Mucosa of gallbladder (tissue), 1 donor: ENCODE measurements around the gene ADAMTS7. TPM values are rescaled to one million over a fixed set of nuclear protein-coding genes. Genes with fewer than 3 reads are reported as not detected.
"Not testable (repeated sequence)": the region's sequence is repeated elsewhere in the genome, so short reads cannot be mapped to it uniquely, and the experiment has no call there.

Experiments used
- DNase-seq: peaks from one replicate; pipeline ENCODE4 v3.0.0-alpha.2; 2020; ENCODE audit warnings: low spot score
- total RNA-seq: library from RNA; stranded (reverse); gene quantifications from one replicate; pipeline ENCODE4 v1.2.1, GENCODE V29; 2021
- donor health status: DM: no; HTN: no; CAD: no.

Gene ADAMTS7, protein sequence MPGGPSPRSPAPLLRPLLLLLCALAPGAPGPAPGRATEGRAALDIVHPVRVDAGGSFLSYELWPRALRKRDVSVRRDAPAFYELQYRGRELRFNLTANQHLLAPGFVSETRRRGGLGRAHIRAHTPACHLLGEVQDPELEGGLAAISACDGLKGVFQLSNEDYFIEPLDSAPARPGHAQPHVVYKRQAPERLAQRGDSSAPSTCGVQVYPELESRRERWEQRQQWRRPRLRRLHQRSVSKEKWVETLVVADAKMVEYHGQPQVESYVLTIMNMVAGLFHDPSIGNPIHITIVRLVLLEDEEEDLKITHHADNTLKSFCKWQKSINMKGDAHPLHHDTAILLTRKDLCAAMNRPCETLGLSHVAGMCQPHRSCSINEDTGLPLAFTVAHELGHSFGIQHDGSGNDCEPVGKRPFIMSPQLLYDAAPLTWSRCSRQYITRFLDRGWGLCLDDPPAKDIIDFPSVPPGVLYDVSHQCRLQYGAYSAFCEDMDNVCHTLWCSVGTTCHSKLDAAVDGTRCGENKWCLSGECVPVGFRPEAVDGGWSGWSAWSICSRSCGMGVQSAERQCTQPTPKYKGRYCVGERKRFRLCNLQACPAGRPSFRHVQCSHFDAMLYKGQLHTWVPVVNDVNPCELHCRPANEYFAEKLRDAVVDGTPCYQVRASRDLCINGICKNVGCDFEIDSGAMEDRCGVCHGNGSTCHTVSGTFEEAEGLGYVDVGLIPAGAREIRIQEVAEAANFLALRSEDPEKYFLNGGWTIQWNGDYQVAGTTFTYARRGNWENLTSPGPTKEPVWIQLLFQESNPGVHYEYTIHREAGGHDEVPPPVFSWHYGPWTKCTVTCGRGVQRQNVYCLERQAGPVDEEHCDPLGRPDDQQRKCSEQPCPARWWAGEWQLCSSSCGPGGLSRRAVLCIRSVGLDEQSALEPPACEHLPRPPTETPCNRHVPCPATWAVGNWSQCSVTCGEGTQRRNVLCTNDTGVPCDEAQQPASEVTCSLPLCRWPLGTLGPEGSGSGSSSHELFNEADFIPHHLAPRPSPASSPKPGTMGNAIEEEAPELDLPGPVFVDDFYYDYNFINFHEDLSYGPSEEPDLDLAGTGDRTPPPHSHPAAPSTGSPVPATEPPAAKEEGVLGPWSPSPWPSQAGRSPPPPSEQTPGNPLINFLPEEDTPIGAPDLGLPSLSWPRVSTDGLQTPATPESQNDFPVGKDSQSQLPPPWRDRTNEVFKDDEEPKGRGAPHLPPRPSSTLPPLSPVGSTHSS (N-terminal part only)
- total RNA-seq = 13.8 TPM

DNA sequence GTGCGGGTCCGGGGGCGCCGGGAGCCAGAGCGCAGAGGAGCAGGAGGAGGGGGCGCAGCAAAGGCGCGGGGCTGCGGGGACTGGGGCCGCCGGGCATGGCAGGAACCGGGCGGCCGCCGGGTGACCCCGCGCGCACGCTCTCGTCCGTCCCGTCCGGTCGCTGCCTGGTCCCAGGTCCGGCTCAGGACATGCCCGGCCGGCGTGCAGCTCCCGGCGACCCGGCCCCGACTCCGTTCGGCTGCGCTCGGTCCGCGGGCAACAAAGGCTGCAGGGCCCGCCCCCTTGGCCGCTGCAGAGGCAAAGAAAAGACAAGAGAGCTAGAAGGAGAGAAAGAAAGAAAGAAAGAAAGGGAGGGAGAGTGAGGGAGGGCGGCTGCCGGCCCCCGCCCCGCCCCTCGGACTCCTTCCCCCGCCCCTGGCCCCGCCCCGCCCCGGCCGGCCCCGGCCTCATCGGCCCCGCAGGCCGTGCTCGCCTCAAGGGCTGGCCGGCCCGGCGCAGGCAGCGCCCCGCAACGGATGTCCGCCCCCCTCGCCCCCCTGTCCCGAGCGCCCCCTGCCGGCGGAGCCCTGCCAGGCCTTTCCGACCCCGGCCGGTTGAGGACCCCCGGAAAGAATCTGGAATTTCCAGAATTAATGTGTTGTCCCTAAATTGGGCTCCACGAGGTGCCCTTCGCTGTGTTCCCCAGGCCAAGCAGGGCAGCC lies at the start of gene ADAMTS7:
TSS of gene ADAMTS7 (minus strand) at position 341 of the 701 bp plus-strand sequence. CDS start at position 97, 244 bp downstream.
- DNase-seq = peak; percentile 55

DNA sequence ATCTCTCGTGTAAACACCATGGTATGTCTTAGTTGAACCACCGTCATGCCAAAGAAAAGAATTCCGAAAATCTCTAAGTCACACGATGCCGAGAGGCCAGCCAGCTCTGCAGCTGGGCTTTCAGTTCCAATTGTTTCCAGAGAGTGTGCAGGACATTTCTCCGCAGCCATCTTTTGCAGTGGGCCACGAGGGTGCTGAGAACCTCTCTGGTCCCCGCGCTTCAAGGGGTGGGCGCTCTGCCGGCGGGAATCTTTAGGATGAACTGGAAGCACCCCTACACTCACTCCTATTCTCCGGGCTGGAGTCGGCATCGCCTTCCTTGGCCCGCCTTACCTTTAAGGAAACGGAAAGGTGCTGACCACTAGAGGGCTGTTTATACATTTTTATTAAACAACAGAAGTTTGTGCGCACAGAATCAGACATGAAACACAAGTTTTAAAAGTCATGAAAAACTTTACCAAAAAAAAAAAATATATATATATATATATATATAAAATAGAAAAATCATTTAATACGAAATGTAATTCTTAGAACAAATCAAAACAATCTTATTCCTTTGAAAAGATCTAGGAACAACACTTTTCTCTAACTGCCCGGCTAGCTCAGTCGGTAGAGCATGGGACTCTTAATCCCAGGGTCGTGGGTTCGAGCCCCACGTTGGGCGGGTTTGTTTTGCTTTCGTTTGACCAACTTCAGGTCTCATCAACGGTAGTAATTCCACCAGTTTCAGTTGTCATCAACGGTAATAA lies 48.9 kb upstream of the ADAMTS7 start:
- peak; percentile 66 for DNase-seq

DNA sequence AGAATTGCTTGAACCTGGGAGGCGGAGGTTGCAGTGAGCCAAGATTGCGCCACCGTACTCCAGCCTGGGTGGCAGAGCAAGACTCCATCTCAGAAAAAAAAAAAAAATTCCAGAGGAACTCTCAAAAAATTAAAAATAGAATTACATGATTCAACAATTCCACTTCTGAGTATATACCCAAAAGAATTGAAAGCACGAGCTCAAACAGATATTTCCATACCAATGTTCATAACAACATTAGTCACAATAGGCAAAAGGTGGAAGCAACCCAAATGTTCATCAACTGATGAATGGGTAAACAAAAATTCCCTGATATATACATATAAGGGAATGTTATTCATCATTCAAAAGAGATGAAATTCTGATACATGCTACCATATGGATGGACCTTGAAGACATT lies 44.5 kb upstream of the ADAMTS7 start:
- no peak for DNase-seq

DNA sequence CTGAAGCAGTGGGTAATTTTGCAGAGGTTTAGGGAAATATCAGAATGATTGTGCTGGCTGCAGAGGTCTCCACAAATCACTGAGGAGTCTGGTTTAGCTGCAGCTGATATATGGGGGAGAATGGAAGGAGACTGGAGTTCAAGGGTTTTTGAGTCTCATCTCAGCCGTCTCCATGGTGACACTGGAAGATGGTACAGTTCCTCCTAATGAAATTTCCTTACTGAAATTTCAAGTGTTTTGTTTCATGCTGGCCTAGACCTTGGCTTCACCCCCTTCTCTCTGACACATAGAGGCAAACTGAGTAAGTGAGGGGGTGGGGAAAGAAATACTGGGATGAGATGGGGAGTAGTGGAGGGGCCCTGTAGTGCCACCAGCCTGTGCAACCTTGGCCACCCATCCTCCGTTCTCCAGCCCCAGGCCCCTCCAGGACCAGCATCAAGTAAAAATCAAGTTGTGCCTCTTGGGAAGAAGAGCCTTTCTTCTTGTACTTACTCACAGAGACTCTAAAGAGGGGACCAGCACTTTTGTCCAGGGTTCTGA lies 43.6 kb upstream of the ADAMTS7 start:
- no peak for DNase-seq

DNA sequence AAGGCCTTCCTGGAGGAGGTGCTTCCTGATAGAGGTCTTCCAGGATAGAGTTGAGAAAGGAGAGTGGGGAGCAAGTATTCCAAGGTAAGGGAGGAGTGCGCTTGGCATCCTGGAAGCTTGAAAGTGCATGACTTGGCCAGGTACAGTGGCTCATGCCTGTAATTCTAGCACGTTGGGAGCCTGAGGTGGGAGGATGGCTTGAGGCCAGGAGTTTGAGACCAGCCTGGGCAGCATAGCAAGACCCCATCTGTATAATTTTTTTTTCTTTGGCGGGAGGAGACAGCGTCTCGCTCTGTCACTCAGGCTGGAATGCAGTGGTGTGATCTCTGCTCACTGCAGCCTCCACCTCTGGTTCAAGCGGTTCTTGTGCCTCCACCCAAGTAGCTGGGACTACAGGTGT lies 42.2 kb upstream of the ADAMTS7 start:
- no peak for DNase-seq

DNA sequence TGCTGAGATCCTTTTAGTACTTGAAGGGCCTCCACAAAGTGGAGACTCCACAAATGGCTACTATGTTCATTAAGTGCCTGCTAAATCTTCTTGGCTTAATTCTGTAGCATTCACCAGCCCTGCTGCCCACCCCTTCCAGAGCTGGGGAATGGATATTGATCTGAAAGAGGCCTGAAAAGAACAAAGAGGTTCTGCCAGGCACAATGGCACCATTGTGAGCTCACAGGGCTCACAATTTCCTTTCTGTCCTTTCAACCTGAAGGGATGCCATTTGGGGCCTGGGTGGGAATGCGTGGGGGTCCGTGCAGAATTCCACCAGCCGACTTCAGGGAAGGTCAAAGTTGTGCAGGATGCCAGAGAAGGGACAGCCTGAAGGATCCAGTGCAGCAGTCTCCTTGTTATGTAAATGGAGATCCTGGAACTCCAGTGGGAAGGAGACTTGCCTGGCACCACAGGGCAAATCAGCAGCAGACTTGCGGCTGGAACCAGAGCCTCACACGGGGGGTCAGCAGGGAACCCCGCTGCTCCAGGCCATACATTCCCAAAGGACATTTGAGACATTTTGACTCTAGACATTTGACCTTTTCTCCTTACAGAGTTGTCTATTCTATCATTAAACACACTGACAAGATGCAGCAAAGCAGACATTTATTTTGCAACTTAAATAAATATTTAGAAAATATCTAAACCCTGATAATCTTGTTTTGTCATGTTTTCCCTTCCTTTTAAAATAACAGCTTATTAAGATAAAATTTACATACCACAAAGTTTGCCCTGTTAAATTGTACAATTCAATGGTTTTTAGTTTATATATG lies 39.9 kb upstream of the ADAMTS7 start:
- DNase-seq = no peak

DNA sequence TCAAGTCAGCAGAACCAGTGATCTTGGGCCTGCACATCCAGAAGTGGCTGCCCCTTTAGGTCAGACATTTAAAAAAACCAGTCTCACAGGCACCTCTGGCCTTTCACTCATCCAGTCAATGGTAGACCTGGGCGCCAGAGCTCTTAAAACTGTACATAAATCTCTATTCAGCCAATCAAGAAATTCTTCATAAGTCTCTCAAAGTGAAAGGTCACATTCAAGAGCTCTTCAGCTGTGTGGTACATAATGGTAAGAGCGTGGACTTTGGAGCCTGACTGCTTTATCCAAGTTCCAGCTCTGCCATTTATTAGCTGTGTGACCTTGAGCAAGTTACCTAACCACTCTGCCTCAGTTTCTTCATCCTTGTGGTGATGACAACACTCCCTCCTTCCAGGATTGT lies 39.1 kb upstream of the ADAMTS7 start:
- no peak for DNase-seq

DNA sequence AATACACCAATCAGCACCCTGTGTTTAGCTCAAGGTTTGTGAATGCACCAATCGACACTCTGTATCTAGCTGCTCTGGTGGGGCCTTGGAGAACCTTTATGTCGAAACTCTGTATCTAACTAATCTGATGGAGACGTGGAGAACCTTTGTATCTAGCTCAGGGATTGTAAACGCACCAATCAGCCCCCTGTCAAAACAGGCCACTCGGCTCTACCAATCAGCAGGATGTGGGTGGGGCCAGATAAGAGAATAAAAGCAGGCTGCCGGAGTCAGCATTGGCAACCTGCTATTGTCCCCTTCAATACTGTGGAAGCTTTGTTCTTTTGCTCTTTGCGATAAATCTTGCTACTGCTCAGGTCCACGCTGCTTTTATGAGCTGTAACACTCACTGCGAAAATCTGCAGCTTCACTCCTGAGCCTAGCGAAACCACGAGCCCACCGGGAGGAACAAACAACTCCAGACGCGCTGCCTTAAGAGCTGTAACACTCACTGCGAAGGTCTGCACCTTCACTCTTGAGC lies 36.2 kb upstream of the ADAMTS7 start:
- DNase-seq = not testable (repeated sequence)

DNA sequence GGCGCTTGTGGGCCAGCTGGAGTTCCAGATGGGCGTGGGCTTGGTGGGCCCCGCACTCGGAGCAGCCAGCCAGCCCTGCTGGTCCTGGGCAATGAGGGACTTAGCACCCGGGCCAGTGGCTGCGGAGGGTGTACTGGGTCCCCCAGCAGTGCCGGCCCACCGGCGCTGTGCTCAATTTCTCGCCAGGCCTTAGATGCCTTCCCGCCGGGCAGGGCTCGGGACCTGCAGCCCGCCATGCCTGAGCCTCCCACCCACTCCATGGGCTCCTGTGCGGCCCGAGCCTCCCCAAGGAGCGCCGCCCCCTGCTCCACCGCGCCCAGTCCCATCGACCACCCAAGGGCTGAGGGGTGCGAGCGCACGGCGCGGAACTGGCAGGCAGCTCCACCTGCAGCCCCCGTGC lies 35.6 kb upstream of the ADAMTS7 start:
- DNase-seq = not testable (repeated sequence)

DNA sequence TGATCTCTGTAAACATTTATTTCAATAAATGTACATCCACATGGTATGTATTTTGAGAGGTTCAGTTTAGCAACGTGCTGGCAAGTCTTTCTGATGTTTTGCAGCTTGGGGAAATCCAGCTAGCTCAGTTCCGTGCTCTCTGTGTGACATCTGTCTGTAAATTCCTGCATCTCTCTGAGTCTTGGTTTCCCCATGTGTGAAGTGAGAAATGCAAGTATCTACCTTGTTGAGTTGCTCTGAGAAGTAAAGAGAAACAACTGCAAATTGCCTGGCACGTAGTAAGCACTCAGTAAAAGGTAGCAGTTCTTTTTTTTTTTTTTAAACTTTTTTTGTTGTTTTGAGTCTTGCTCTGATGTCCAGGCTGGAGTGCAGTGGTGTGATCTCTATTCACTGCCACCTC lies 31.3 kb upstream of the ADAMTS7 start:
- no peak for DNase-seq

DNA sequence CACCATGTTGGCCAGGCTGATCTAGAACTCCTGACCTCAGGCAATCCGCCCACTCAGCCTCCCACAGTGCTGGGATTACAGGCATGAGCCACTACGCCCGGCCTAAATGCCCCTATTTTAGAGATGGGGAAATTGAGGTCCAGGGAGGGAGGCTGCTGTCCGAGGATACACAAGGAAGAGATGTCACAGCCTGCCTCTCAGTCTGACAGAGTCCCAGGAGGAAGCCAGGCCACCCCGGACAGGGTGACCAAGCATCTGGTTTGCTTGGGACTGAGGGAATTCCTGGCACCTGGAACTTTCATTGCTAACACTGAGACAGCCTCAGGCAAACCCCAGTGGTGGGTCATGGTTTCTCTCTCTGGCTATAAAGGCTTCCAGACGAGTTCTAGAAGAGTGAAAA lies 30.6 kb upstream of the ADAMTS7 start:
- no peak for DNase-seq

DNA sequence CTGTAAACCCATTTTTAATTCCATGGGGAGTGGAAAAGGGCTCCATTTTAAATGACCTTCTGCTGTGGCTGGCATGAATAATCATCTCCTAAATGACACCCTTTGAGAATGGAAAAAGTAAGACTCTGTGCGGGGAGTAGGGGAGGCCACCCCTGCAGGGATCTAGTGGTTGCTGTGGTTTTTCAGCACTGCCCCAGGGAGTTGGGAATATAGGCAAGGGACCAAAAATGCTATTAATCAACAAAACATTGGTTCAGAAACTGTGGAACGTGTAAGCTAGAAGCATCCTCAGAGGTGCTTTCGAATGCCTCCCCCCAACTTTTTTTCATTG lies 30.1 kb upstream of the ADAMTS7 start:
- DNase-seq = no peak

DNA sequence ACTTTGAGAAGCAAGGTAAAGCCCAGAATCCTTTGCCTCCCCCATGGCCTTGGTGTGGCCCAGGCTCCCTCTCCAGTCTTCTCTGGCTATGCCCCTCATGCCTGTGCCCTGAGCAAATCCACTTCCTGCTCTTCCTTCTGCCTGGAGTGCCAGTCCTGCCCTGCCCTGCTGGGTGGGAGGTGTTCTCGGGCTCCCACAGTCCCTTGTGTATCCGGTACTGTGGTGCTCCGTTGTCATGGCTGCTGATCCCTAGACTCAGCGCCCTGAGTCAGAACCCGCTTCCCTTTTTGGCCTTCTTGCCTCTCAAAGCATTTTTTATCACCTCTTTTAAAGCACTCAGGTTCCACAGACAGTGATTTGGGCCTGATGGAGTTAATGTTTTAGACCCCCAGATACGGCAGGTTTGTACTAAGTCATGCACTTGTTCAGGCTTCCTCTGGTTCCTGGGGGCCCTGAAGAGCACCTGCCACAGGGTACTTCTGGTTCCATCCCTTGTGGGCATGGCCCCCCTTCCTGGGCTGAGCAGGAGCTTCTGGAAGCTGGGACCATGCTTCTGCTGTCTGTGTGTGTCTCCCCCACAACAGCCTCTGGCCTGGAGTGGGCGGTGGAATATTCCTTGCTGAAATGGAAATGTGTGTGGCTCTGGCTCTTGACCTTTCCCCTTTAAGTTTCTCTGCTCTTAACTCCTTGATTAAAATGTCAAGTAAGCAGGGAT lies 29.6 kb upstream of the ADAMTS7 start:
- DNase-seq = no peak

DNA sequence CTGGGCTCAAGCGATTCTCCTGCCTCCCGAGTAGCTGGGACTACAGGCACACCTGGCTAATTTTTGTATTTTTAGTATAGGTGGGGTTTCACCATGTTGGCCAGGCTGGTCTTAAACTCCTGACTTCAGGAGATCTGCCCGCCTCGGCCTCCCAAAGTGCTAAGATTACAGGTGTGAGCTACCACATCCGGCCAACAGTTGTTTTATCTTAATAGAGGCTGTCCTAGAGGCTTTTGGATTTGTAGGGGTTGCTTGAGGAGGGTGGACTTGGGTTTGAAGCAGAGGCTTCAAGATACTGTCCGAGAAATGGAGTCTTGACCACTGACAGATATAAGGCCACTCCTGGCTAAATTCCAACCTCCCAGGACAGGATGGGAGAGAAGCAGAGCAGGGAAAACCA lies 27.9 kb upstream of the ADAMTS7 start:
- DNase-seq = not testable (repeated sequence)

DNA sequence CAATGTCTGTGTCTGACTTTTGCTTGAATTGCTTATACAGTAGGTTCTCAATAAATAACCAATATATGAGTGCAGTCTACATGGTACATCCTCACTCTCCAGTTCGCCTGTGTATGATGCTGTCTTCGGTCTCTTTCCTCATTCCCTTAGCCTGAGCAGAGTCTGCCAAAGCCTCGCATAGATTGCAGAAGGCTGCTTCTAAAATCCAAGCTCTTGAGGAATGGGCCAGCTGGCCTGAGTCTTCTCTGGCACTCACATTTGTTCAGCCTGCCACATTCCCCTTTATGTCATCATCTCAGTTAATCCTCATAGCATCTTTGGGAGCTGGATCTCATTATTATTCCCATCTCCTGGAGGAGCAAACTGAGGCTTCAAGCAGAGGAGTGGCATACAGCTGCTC lies 27.2 kb upstream of the ADAMTS7 start:
- peak; percentile 60 for DNase-seq

DNA sequence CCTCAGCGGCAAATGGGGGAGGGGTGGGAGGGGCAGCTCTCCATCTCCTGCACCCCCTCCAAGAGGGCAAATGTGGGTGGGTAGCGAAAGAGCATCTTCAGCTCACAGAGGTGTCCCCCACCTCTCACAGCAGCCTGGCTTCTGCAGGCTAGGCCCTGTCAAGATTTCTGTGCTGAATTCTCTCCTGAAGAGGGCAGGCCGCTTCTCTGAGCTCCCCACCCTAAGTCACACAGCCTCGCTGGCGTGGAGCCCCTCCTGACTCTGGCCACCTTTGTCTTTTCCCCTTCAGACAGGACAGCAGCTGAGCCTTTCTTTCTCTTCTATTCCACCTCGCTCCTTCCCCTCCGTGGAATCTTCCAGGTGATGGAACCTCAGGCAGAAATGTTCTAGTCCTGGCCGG lies 26.3 kb upstream of the ADAMTS7 start:
- no peak for DNase-seq

DNA sequence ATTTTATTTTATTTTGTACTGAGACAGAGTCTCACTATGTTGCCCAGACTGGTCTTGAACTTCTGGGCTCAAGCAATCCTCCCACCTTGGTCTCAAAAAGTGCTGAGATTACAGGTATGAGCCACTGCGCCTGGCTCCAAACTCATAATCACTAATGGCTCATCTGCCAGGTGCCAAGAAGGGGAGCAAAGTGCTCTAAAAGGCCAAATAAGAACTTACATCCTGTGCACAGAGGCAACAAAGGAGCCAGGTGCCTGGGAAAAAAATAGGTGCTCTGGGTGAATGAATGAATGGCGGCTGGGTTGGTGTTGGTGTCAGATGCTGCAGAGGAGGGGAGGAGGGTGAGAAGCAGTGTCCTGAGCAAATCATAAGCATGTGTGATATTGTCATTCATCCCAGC lies 25.9 kb upstream of the ADAMTS7 start:
- no peak for DNase-seq

DNA sequence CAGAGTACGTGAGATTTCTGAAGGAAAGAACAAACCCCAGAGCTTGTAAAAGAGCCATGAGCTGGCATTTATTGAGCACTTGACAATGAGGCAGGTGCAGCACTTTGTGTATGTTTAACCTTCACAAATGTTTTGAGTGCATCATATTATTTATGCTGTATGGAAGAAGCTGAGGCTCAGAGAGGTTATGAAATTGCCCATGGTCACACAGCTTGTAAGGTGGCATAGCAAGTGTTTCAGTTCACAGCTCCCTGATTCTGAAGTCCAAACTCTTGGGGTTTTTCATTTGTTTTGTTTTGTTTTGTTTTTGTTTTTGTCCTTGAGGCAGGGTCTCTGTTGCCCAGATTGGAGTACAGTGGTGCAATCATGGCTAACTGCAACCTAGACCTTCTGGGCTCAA lies 25.1 kb upstream of the ADAMTS7 start:
- no peak for DNase-seq
